DOHH2 (cell line): ENCODE results near the gene ICA1L.
"Not testable (repeated sequence)": the region's sequence is repeated elsewhere in the genome, so short reads cannot be mapped to it uniquely, and the experiment has no call there.

Source experiments
- EZH2phosphoT487 ChIP-seq: fragments of 200-600 bp; sonication (generic); IDR thresholded peaks from 2 replicates; pipeline ENCODE4 v1.6.1; 2017; ENCODE audit warnings: borderline replicate concordance, mild to moderate bottlenecking, antibody characterized with exemption, low read length, moderate library complexity, mixed read lengths
- TF ChIP-seq, protein P1 (sequence below): fragments of 200-600 bp; sonication (generic); IDR thresholded peaks from one replicate; pipeline ENCODE4 v1.5.1; 2014; ENCODE audit warnings: antibody characterized with exemption, mild to moderate bottlenecking, low read depth, low read length; ENCODE audit not compliant: poor library complexity, severe bottlenecking

GRCh38 chr2:202910250-202910649 lies 38.7 kb upstream of the ICA1L start:
- TF ChIP-seq, protein P1, sequence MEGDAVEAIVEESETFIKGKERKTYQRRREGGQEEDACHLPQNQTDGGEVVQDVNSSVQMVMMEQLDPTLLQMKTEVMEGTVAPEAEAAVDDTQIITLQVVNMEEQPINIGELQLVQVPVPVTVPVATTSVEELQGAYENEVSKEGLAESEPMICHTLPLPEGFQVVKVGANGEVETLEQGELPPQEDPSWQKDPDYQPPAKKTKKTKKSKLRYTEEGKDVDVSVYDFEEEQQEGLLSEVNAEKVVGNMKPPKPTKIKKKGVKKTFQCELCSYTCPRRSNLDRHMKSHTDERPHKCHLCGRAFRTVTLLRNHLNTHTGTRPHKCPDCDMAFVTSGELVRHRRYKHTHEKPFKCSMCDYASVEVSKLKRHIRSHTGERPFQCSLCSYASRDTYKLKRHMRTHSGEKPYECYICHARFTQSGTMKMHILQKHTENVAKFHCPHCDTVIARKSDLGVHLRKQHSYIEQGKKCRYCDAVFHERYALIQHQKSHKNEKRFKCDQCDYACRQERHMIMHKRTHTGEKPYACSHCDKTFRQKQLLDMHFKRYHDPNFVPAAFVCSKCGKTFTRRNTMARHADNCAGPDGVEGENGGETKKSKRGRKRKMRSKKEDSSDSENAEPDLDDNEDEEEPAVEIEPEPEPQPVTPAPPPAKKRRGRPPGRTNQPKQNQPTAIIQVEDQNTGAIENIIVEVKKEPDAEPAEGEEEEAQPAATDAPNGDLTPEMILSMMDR: not testable (repeated sequence)
- not testable (repeated sequence) for TF ChIP-seq EZH2phosphoT487
